Right lobe of liver (tissue), 6 donors: ENCODE results near the gene IL27RA. TPM values are rescaled to one million over a fixed set of nuclear protein-coding genes. Genes with fewer than 3 reads are reported as not detected.
A peak's percentile ranks its signal among the peaks of the same experiment; 100 is the strongest.

Experiments
- ATAC-seq, 4 donors: fragments of 200-7000 bp; cut with Tn5 transposase; one replicate each; pipeline ENCODE4 v1.9.1; 2020; ENCODE audit warnings: mild to moderate bottlenecking in 4 of 4, moderate library complexity in 4 of 4
- DNase-seq, 3 donors: peaks; one replicate each; pipeline ENCODE4 v3.0.0-alpha.2; 2020
- H3K27ac ChIP-seq, 3 donors: fragments of 200-600 bp; one replicate each; pipeline ENCODE4 v1.8.0; 2022
- H3K27me3 ChIP-seq, 2 donors: fragments of 200-600 bp; one replicate each; pipeline ENCODE4 v1.8.0; 2022
- H3K36me3 ChIP-seq, 4 donors: fragments of 200-600 bp; sonication (generic) in 1 of 4; one replicate each; pipeline versions ENCODE4 v1.5.1 to v1.8.0; 2017 to 2022; ENCODE audit warnings: control low read depth in 1 of 4
- H3K4me1 ChIP-seq, 4 donors: fragments of 200-600 bp; sonication (generic) in 1 of 4; one replicate each; pipeline versions ENCODE4 v1.5.1 to v1.8.0; 2017 to 2022; ENCODE audit warnings: control low read depth in 1 of 4
- H3K4me3 ChIP-seq, 3 donors: fragments of 200-600 bp; one replicate each; pipeline ENCODE4 v1.8.0; 2022
- H3K9me3 ChIP-seq, 4 donors: fragments of 200-600 bp; sonication (generic) in 1 of 4; one replicate each; pipeline versions ENCODE4 v1.5.1 to v1.8.0; 2017 to 2022; ENCODE audit warnings: control low read depth in 1 of 4
- POLR2A ChIP-seq: fragments of 450-650 bp; IDR thresholded peaks from one replicate; pipeline ENCODE4 v1.6.1; 2017; ENCODE audit warnings: antibody characterized with exemption, mild to moderate bottlenecking
- WGBS: methylation state at CpG from one replicate; pipeline ENCODE4 v1.1.6; 2018; ENCODE audit warnings: low coverage, low lambda C conversion rate; ENCODE audit not compliant: insufficient coverage; ENCODE audit errors: missing lambda C conversion rate; 5-methylcytosine and 5-hydroxymethylcytosine counted together
- intact Hi-C, 2 donors: fragments of 100-400 bp; cut with DNase I; formaldehyde crosslinking; loops; one replicate each; pipeline versions ENCODE4 v1.11.2 to v1.14.1; 2022
- total RNA-seq, 6 experiments: library from RNA; depleted of rRNA in 2 of 6; stranded (reverse); fragments of >200 nt in 2 of 6; fragmentation: NEBNext Ultra II Directional in 3 of 6; extraction: Animal tissue kit (Norgen Biotek cat#: 25700) in 3 of 6; gene quantifications; one replicate each; pipeline versions ENCODE4 v1.1.0 to v1.2.4, GENCODE V29; 2016 to 2023
- TF ChIP-seq, protein P1 (sequence below), 4 donors: fragments of 200-600 bp in 3 of 4; fragments of 450-650 bp in 1 of 4; IDR thresholded peaks; one replicate each; pipeline versions ENCODE4 v1.5.1 to v1.8.0; 2016 to 2022; ENCODE audit warnings: antibody characterized with exemption in 4 of 4, mild to moderate bottlenecking in 2 of 4
- donor health status: DM: no; HTN: yes; CAD: no.
- donor health status: DM: no; HTN: no; CAD: no.
- donor health status: DM: no; HTN: no; CAD: no.
- donor health status: DM: no; HTN: yes; CAD: no.
- donor health status: DM: no; HTN: yes; CAD: no.

IL27RA gene
- total RNA-seq, 6 experiments from 2014 or later: 1.1 to 3.0 (median 1.5) TPM

DNA sequence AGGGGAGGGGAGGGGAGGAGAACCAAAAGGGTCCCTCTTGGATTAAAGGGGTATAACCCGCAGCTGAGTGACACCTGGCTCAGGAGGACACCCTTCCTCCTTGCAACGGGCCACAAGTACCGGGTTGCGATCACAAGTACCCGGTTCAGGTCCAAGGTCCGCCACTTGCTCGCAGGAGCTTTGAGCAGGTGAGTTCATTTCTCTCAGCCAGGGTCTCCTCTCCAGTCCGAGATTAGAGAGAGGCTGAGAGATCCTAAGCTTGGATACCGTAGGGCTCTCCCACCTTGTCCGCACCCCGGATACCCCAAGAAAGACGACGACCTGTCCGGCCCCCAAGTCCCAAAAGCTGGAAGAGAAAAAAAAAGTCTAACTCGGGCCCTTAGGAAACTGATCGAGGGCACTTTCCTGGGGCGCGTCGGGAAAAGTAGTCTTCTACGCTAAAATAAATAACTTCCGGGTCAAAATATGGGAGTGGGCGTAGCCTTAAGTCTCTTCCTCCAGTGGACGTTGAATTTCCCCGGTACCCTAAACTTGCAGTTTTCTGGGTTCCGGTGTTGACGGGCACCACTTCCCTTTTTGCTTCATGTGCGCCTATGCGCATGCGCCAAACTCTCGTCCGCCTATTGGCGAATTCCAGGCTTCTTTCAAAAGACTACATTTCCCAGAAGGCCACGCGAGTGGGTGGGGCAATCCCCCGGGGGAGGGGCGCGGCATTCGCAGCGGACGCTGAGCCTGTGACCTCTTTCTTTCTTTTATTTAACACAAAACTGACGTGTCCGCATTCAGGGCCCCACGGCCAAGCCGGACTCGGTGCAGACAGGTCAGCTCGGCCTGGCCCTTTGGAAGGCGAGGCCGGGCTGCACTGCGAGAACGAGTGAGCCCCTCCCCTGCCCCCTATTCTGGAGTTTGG, 49.6 kb downstream of the IL27RA start:
- peaks cover 0 to 25% (median 0%) of the 10 kb centered on the region in 4 donors for H3K4me1 ChIP-seq
- no peaks in the 10 kb centered on the region for H3K27me3 ChIP-seq
- H3K4me3 ChIP-seq: peak overlapping the region; percentile 61 to 78 (median 73)
- no peaks in the 10 kb centered on the region for H3K9me3 ChIP-seq
- intact Hi-C loops: loop anchor here in 1 of 2 donors (10.0 kb wide), 1 partner anchor 54 kb away; the partner anchor contains the start of gene ASF1B
- peak; percentile 91 to 96 (median 94) for ATAC-seq
- TF ChIP-seq, protein P1, sequence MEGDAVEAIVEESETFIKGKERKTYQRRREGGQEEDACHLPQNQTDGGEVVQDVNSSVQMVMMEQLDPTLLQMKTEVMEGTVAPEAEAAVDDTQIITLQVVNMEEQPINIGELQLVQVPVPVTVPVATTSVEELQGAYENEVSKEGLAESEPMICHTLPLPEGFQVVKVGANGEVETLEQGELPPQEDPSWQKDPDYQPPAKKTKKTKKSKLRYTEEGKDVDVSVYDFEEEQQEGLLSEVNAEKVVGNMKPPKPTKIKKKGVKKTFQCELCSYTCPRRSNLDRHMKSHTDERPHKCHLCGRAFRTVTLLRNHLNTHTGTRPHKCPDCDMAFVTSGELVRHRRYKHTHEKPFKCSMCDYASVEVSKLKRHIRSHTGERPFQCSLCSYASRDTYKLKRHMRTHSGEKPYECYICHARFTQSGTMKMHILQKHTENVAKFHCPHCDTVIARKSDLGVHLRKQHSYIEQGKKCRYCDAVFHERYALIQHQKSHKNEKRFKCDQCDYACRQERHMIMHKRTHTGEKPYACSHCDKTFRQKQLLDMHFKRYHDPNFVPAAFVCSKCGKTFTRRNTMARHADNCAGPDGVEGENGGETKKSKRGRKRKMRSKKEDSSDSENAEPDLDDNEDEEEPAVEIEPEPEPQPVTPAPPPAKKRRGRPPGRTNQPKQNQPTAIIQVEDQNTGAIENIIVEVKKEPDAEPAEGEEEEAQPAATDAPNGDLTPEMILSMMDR (IDR thresholded peaks at IDR 0.05): peak in 1 of 4 donors; percentile 4
- peak; percentile 87 for TF ChIP-seq POLR2A
- H3K27ac ChIP-seq: peak overlapping the region; percentile 87 to 91 (median 88)
- WGBS: 0% methylated on average over 23 of the region's 50 CpGs
- peak; percentile 98 to 99 (median 99) for DNase-seq
- no peaks in the 10 kb centered on the region for H3K36me3 ChIP-seq

DNA sequence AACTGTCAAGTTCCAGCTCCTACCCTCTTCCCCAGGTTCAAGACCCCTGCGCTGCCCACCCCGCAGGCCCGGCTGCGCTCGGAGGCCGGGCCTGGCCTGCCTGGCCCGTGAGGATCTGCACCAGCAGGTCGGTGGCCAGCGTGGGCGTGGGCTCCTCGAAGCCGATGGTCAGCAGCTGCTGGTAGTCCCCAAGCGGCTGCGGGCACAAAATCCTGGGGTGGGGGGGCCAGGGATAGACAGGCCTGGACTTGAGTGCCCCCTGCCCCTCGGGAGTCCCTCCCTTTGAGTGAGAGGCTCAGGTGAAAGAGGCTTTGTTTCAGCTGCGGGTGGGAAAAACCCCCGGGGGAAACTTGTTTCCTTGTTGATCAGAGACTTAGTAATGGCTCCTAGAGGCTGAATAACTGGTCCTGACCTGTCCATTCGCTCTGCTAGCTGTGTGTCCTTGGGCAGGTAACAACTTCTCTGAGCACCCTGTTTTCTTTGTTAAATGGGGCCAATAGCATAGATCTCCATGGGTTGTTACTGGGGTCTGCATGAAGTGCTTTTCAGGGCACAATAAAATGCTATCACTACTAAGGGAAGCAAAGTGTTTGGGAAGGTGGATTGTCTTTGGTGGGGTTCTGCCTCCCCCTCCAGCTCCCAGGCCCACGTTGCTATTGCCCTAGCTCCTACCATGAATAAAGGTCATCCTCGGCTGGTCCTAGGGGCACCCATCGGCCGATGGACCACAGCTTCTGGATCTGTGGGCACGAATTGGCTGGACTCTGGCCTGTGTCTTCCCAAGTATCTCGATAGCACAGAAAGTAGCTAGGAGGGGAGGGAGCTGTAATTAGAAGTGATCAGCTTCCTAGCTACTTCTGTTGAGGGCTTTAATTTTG, 50.5 kb downstream of the IL27RA start:
- 9% methylated on average over 7 of the region's 24 CpGs for WGBS
- DNase-seq: peak in 2 of 3 donors; percentile 60 to 73
- intact Hi-C loops: loop anchor here in 1 of 2 donors (10.0 kb wide), 1 partner anchor 53 kb away; the partner anchor contains the start of gene ASF1B

GRCh38 chr19:14082675-14082960, 51.1 kb downstream of the IL27RA start:
- intact Hi-C loops: loop anchor here in 1 of 2 donors (10.0 kb wide), 1 partner anchor 52 kb away; the partner anchor contains the start of gene ASF1B

More for the DNA sequence above, 50.5 kb downstream of the IL27RA start:
- Histone ChIP-seq H3K27me3 (no peaks in the 10 kb centered on the region), H3K36me3 (no peaks in the 10 kb centered on the region), H3K27ac (peak overlapping the region; percentile 76 to 91 (median 87)), H3K4me3 (peak overlapping the region; percentile 61 to 78 (median 73)), H3K9me3 (no peaks in the 10 kb centered on the region), H3K4me1 (peaks cover 0 to 25% (median 0%) of the 10 kb centered on the region in 4 donors)
- TF ChIP-seq, protein P1 (IDR thresholded peaks at IDR 0.05): no peak
- no peak for TF ChIP-seq POLR2A
- ATAC-seq: peak in 1 of 4 donors; percentile 1

More at GRCh38 chr19:14082675-14082960, 51.1 kb downstream of the IL27RA start:
- Histone ChIP-seq H3K4me1 (peaks cover 0 to 25% (median 0%) of the 10 kb centered on the region in 4 donors), H3K27me3 (no peaks in the 10 kb centered on the region), H3K9me3 (no peaks in the 10 kb centered on the region), H3K36me3 (no peaks in the 10 kb centered on the region), H3K27ac (no peak overlapping the region), H3K4me3 (no peak overlapping the region)
- DNase-seq: no peak
- WGBS: 71% methylated on average over 1 of the region's 1 CpG
- no peak for ATAC-seq
- no peak for TF ChIP-seq POLR2A
- TF ChIP-seq, protein P1 (IDR thresholded peaks at IDR 0.05): no peak
